Stimulated activated CD4-positive, alpha-beta T cell treated with anti-CD3 and anti-CD28 coated beads, Interleukin-4, amount 100 ng/mL, for 24 hours (primary cell): ENCODE data around the gene OPHN1.
"Not testable (repeated sequence)": the region's sequence is repeated elsewhere in the genome, so short reads cannot be mapped to it uniquely, and the experiment has no call there.

Source experiments
- DNase-seq: peaks from one replicate; pipeline ENCODE4 v3.0.0-alpha.2; 2020

The OPHN1 gene

DNA sequence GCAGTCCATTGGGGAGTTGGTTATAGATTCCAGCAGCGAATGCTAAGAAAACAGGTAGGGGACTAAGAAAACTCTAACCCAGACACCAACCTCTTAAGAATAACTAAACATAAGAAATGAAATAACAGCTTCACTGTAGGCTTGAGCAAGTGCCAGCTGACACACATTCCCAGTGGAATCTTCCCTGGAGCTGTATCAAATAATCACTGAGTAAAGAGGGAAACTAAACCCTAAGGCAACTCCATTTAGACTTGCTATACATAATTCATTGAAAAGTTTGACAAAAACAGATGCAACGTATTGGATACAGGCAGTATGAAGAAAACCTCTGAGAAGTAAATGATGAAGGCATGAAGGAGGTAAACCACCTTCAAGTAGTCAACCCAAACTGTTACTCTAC is 293.5 kb downstream of the OPHN1 start:
- no peak for DNase-seq

DNA sequence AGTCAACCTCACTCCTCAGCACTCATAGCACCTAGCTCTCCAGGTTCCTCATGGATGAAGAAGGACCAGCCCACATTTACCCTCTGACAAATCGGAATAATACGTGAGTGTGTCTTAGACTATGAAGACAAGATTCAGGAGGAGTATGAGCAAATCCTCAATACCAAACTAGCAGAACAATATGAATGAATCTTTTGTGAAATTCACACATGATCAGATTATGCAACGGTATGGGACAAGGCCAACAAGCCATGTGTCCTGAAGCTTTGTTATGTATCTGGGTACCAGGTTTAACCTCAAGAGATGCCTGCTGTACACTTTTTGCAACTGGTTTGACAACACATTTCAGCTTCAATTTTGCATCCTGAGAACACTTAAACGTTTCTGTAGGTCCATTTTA is 300.1 kb downstream of the OPHN1 start:
- DNase-seq, result no peak

DNA sequence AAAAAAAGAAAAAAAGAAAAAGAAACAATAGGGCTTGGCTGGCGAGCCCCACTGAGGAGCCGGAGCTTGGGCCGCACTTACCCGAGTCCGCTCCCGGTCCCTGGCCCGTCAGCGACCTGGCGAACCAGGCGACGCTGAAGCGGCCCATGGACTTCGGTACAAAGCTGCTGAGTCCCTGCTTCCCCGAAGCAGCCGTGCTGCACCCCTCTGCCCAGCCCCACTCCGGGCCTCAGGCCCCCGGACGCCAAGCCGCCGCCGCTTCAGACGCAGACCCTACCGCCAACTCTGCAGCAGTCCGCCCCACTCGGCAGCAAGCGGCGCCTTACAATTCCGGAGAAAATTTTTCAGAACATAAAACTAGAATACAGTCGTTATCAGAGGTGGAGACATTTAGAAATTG is 300.5 kb downstream of the OPHN1 start:
- DNase-seq, result no peak

DNA sequence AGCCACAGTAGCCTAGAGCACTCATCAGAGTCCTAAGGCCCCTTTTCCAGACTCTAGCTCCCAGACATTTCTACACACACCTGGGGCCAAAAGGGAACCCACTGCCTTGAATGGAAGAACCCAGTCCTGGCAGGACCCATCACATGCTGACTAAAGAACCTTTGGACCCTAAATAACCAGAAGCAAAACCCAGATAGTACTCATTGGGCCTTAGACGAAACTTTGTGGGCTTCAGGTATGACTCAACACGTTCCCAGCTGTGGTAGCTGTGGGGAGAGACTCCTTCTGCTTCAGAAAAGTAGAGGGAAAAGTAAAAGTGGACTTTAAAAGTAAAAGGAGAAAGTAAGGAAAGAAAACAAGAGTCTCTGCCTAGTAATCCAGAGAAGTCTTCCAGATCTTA is 311.5 kb downstream of the OPHN1 start:
- DNase-seq, result no peak

DNA sequence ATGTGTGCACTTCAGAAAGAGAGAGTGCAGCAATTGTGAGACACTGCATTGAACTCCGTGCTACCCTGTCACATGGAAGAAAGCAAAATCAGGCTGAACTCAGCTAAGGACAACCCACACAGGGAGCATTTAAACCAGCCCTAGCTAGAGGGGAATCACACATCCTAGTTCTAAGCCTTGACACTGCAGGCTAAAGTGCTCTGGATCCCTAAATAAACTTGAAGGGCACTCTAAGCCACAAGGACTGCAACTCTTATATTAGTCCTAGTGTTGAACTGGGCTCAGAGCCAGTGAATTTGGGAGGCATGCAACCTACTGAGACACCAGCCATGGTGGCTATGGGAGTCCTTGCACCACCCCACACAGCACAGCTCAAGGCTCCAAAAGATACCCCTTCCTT is 311.9 kb downstream of the OPHN1 start:
- DNase-seq, result no peak

DNA sequence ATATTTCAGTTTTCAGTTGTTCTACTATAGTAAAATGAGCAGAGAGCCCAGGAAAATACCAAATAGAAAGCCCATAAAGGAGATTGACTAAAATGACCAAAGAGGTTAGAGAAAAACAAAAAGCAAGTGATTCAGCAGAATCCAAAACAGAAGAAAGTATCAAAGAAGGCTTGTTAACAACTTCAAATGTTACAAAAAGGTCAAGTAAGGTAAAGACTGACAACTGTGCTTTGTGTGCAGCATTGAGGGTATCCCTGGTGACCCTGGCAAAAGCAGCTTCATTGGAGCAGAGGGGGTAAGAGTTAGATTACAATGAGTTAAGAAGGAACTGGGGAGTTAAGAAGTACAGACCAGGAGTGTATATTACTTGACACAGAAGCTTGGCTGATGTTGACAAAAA is 317.9 kb downstream of the OPHN1 start:
- DNase-seq, result no peak

DNA sequence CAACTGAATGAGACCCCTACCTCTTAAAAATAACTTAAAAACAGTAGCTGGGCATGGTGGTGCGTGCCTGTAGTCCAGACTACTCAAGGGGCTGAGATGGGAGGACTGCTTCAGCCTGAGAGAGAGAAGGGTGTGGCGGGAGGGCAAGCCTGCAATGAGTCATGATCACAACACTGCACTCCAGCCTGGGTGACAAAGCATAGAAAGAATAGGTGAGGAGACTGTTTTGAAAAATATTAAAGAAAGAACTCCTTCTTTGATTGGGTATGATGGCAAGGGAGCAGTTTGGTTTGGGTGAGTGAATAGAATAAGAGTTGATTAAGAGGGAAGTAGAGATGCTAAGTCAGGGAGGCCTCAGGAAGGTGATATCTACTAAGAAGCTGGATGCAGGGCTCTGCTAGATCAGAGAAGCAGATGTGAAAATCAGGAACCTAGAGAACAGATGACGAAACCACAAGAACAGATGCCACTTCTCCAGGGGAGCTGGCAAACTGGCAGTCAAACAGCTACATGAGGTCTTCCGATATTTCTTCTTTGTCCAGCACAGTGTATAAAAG is 318.6 kb downstream of the OPHN1 start:
- DNase-seq, result no peak

DNA sequence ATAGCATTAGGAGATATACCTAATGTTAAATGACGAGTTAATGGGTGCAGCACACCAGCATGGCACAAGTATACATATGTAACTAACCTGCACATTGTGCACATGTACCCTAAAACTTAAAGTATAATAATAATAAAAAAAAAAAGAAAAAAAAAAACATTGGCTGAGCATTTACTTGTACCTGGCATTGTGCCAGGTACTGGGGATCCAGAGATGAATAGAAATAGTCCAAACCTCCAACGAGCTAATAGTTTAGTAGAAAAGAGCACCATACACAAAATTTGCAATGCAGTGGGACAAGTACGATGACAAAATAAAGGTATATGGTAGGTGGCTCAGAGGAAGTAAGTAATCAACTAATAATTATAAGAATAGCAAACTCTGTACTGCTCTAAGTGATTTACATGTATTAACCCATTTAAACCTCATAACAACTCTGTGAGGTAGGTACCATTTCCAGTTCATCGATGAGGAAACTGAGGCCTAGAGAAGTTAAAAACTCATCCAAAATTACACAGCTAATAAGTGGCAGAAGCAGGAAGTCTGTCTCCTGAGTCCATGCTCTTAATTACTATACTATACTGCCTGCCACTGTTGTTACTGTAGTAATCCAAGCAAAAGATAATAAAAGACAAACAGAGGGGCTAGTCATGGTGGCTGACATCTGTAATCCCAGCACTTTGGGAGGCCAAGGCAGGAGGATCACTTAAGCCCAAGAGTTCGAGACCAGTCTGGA is 319.3 kb downstream of the OPHN1 start:
- DNase-seq, result no peak

DNA sequence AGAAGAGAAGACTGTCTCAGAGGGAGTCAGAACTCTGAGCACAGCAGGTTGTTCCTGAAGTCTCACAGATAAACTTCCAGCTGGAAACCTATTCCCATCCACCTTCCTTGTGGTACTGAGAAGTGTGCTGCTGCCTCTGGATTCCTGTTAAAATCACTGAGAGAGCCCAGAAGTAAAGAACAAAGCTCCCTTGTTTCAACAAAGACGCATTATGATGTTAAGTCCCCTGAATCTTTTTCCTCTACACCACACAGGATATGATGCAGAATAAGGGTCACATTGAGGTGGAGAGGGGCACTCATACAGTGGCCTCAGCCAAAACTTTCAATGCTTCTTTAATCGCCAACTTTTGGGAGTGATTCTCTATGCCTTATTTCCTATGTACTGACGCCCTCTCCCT is 321.0 kb downstream of the OPHN1 start:
- DNase-seq, result no peak

DNA sequence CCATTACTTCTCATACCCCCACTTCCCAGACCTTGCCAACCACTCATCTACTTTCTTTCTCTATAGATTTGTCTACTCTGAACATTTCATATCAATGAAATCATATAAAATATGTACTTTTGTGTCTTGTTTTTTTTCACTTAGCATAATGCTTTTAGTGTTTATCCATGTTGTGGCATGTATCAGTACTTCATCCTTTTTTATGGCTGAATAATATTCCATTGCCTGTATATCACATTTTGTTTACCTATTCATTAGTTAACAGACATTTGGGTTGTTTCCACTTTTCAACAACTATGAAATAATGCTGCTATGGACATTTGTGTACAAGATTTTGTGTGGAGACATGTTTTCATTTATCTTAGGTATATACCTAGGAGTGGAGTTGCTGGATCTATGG is 324.1 kb downstream of the OPHN1 start:
- no peak for DNase-seq

DNA sequence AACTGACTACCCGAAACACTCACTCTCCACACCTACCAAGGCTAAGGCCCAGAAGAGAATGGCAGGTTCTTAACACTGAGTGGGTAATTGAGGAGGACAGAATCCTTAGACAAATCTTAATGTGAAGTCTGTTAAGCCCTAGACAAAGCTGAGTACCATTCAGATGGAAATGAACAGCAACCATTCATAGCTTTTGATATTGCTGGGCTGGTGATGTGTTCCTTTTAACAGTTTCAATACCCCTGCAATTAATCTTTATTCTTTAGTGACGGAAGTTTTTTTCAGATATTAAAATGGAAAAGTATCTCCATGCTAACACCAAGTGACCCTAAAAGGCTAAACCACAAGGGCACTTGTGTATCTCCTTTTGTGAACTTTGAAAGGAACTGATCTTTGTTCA is 334.9 kb downstream of the OPHN1 start:
- no peak for DNase-seq

DNA sequence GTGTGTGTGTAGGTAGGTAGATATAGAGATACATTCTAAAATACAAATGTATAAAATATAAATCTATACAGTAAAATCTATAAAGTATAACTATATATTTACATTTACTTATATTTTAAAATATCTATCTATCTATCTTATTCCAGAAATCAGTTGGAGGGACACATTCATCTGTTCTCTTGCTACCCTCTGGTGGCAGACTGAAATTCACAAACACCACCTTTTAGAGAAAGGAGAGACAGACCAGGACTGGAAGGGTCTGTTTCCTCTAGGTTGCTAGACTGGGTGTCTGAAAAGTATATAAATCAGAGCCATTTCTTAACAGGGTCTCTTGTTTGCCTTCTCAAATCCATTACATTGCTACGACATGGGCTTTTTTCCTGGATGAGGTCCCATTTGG is 343.0 kb downstream of the OPHN1 start:
- no peak for DNase-seq

DNA sequence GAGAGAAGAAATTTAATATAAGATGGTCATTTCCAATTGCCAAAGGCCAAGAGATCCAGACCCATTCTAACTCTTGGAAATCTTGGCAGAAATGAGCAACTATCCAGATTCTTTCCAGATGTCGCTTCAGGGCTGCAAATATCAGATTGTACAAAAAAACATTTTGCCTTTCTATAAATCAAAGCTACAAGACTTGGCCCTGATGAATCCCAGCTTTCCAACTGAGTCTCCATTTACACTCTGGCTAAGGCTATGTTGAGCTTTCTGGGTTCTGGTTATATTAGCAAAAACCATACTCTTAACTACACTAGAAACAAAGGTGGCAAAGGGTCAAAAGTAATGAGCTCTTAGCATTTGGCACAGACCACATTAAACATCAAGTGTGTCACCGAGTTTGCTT is 345.8 kb downstream of the OPHN1 start:
- DNase-seq, result no peak

DNA sequence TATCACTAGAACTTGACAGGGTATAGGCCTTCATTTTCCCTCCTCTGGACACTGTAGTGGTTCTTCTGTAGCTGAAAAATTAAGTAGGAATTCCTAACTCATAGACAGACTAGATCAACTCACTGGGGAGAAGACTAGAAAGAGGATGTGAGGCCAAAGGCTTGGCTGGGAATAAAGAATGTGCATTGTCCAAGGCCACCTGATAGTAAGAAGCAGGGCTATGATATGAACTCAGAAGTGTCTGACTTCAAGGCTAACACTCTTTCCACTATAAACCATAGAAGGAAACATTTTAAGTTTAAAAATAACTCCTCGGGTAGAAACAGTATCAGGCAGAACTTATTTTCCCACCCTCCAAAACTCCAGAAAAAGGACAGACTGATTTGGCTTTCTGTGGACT is 346.6 kb downstream of the OPHN1 start:
- no peak for DNase-seq

DNA sequence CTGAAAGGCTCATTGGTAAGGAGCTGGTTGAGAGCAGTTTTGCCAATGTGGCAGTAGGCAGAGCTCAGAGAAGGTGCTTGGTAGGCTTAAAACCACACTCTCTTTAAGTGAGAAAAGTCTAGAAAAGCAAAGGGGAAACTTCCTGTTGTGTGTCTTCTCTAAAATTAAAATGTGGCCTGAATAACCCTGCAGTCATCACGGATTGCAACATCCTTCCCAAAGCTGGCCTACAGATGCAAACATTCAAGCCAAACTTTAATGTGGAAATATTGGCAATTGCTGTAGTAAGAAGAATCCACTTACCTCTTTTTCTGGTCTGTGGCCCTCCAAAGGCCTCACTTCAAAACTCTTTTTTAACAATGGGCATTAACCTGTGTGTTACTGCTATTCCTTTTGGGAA is 348.5 kb downstream of the OPHN1 start:
- DNase-seq, result no peak

DNA sequence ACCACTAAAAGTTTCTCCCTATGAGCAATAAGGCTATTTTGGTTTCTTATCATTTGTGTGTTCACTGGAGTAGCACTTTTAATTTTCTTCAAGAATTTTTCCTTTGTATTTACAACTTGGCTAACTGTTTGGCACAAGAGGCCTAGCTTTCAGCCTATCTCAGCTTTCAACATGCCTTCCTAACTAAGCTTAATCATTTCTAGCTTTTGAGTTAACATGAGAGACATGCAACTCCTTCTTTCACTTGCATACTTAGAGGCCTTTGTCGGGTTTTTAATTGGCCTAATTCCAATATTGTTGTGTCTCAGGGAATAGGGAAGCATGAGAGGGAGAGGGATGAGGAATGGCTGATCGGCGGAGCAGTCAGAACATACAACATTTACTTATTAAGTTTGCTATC is 349.8 kb downstream of the OPHN1 start:
- no peak for DNase-seq

DNA sequence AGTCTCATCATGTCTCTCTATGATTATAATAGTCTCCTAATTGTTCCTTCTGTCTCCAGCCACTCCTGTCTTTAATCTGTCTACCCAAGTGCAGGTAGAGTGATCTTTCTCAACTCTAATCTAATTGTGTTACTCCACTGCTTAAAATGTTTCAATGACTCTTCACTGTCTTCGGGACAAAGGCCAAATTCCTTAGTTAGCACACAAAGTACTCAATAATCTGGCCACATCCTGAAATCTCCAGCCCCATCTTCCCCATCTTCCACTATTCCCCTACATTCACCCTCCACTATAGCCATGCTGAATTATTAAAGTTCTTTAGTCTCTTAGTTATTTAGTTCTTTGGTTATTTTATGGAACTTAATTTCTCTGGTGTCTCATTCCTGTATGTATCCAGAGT is 353.3 kb downstream of the OPHN1 start:
- DNase-seq, result no peak

DNA sequence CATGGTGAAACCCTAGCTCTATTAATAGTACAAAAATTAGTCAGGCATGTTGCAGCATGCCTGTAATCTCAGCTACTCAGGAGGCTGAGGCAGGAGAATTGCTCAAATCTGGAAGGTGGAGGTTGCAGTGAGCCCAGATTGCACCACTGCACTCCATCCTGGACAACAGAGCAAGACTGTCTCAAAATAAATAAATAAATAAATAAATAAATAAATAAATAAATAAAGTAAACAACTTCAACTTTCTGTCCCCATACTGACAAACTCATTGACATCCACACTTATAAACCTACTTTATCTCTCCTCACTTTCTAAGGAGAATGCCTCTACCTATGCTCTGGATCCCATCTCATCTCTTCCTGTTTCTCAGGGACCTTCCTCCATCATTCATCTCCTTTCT is 354.5 kb downstream of the OPHN1 start:
- DNase-seq, result not testable (repeated sequence)

DNA sequence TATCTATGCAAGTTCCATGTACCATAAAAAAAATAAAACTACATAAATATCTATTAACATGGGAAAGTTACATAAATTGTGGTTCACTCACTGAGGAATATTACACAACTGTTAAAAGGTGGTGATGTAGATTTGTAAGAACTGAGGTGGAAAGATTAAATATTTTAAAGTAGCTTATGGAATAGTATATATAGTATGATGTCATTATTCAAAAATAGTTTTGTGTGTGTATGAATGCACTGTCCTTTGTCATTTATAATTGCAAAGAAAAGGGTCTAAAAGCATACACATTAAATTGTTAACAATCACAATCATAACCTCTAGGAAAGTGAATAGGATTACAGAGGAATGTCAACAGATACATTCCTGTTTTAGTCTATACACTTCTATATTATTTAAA is 355.9 kb downstream of the OPHN1 start:
- DNase-seq, result no peak

DNA sequence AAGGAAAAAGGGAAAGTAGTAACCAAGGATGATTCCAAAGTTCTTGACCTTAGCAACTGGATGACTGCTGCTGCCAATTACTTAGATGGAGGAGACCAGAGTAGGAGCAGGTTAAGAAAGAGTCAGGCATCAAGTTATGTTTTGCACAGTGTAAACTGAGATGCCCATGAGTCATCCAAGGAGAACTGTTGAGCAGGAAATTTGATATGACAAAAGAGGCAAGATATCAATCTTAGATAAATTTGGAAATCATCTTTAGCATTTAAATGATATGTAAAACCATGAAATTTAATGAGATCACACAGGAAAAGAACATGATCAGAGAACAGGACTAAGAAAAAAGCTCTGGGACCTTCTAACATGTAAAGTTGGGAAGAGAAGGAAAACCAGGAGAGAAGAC is 361.3 kb downstream of the OPHN1 start:
- DNase-seq, result no peak

DNA sequence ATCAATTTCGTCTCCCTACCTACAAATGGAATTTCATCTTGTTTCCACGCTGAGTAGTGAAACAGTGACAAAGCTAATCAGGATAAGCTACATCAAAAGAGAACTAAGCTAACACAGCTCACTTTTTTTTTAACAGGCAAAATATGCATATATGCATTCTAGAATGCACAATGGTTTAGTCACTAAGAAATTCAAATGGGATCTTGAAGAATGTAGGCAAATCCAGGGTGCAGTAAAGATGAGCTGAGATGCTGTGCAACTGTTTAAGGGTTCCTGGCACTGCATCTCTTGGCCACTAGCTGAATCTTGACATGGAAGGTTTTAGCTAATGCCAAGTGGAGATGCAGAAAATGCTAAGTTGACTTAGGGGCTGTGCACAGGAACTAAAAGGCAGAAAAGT is 363.2 kb downstream of the OPHN1 start:
- not testable (repeated sequence) for DNase-seq

DNA sequence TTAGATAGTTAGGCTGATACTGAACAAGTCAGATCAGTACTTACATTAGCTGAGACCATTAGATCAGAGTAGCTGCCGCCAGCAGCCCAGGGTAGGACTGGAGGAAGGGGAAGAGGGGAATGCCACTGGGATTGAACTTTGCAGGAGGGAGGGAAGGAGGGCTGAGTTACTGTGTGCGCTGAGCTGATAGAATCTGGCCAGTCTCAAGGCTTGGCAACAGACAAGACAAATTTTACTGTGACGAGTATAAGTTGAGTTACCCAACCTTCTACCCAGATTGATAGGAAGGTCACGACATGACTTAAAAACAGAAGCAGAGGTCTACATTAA is 372.1 kb downstream of the OPHN1 start:
- no peak for DNase-seq

DNA sequence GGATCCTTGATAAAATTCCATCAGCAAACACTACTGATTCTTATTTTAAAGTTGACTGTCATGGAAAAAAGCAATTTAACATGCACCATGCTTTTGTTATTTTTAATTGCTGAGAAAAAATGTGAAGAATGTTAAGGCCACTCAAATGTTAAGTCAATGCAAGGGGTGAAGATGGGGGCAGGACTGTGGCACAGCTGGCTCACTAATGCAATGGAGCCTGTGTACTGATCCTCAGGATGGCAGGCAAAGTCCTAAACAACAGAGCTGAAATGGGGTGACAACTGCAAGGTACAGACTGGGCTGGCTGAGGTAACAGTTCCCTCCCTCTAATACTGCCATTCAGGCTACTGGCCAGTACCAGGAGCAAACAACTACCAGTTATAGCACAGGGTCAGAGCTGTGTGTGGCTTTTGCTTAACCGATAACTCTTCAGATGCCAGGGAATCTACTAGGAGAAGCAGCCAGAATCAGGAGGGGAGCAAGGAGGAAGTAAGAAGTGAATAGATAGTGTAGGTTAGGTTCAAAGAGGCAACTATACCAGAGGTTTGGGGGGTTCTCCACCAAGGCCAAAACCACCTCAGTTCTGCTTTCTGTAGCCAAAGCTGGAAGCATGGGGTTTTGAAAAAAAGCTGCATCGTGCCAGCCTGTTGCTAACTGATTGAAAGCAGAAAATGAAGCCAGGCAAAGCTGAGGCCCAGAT is 372.6 kb downstream of the OPHN1 start:
- DNase-seq, result no peak

DNA sequence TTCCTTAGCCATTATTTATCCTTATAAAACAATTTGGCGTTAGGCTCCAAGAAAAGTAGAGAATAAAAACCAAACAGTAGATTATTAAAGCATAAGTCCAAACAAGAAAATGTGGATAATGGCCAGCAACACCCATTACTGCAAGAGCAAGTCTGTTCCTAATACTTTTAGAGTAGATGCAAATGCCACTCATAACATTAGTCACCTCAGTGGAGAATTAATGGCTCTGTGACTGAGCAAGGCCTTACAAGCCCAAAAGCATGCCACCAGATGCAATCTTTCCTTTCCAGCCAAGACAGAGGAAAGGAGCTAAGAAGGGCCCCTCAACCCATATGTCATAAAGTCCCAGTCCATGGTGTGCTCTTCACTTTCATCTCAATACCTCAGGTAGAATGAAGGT is 373.8 kb downstream of the OPHN1 start:
- no peak for DNase-seq

DNA sequence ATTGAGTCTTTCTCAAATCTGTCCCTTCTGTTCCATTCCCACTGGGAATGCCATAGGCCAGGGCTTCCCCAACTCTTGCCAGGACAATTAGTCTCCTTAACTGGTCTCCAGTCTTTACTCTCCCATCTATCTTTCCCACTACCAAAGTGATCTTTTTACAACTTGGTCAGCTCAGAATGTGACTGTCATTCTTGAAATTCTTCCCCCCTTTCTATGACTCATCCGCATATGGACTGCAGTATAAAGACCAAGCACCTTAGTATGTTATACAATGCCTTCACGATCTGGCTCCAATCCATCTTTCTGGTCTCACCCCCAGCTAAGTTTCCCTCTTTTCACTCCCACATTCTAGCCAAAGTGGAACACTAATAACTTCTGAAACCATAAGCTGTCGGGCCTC is 383.8 kb downstream of the OPHN1 start:
- no peak for DNase-seq
